ENCODE data around the gene KTI12. TPM values are rescaled to one million over a fixed set of nuclear protein-coding genes. Genes with fewer than 3 reads are reported as not detected.

The KTI12 gene
- total and polyA plus RNA-seq, 2 donors (not counting 3 experiments of a cell fraction or from before 2014, with no cell fraction given) = 10.0 to 12.7 TPM

- Histone ChIP-seq H3K79me2 (ENCODE audit: control insufficient read depth, insufficient read depth, low read length) (no peaks in the 10 kb centered on the region), H3K9ac (replicated peaks; ENCODE audit: extremely low read depth, insufficient read depth, low read length) (peak overlapping the region; percentile 64), H3K9me3 (replicated peaks; ENCODE audit: control insufficient read depth, insufficient read depth, low read length) (no peaks in the 10 kb centered on the region), H2AFZ (ENCODE audit: low read depth, low read length) (peak overlapping the region; percentile 71), H3K9me1 (replicated peaks; ENCODE audit: control insufficient read depth, extremely low read depth, insufficient read depth, low read length) (no peaks in the 10 kb centered on the region), H3K4me1 (ENCODE audit: control insufficient read depth, extremely low read depth, insufficient read depth, low read length) (no peaks in the 10 kb centered on the region), H3K4me3 (replicated peaks in 1 of 3; ENCODE audit: insufficient read depth in 1 of 3, low read depth in 1 of 3, low read length in 3 of 3) (peak overlapping the region; percentile 35 to 84 (median 73)), H4K20me1 (replicated peaks; ENCODE audit: control insufficient read depth, extremely low read depth, insufficient read depth, low read length) (no peaks in the 10 kb centered on the region), H3K4me2 (ENCODE audit: insufficient read depth, low read length) (peak overlapping the region; percentile 57), H3K36me3 (ENCODE audit: control insufficient read depth in 2 of 2, extremely low read depth in 1 of 2, insufficient read depth in 2 of 2, low read length in 2 of 2) (no peaks in the 10 kb centered on the region), H3K27me3 (ENCODE audit: control insufficient read depth in 2 of 2, insufficient read depth in 2 of 2, low read length in 2 of 2) (peaks cover 15 to 16% of the 10 kb centered on the region in 2 experiments), H3K27ac (ENCODE audit: insufficient read depth, low read depth, low read length) (no peak overlapping the region)
- ChIA-PET CTCF (interaction anchor here (0.9 to 2.0 kb wide), 2 partner anchors 65 to 93 kb away, joined by 3 to 9 read pairs; partner anchors contain the start of gene TXNDC12), POLR2A (no interaction called here)
- TF ChIP-seq POLR2A (IDR thresholded peaks at IDR 0.05; ENCODE audit: low read depth, low read length) (no peak), MYC (IDR thresholded peaks at IDR 0.05; ENCODE audit: low read depth, low read length) (no peak), MAX (IDR thresholded peaks at IDR 0.05; ENCODE audit: insufficient read depth, insufficient read length) (no peak), JUN (IDR thresholded peaks at IDR 0.05; ENCODE audit: borderline replicate concordance, insufficient read depth, insufficient read length, low read depth) (no peak), FOS (IDR thresholded peaks at IDR 0.05; ENCODE audit: borderline replicate concordance, insufficient read depth, low read length) (no peak), POLR2AphosphoS5 (IDR thresholded peaks at IDR 0.05; ENCODE audit: insufficient read depth, low read depth, low read length) (no peak), GATA2 (IDR thresholded peaks at IDR 0.05; ENCODE audit: insufficient read depth, insufficient read length, low read depth, low read length) (no peak), EZH2 (IDR thresholded peaks at IDR 0.05; ENCODE audit: borderline replicate concordance, low read depth, low read length, severe bottlenecking) (no peak)
- TF ChIP-seq, protein P1, sequence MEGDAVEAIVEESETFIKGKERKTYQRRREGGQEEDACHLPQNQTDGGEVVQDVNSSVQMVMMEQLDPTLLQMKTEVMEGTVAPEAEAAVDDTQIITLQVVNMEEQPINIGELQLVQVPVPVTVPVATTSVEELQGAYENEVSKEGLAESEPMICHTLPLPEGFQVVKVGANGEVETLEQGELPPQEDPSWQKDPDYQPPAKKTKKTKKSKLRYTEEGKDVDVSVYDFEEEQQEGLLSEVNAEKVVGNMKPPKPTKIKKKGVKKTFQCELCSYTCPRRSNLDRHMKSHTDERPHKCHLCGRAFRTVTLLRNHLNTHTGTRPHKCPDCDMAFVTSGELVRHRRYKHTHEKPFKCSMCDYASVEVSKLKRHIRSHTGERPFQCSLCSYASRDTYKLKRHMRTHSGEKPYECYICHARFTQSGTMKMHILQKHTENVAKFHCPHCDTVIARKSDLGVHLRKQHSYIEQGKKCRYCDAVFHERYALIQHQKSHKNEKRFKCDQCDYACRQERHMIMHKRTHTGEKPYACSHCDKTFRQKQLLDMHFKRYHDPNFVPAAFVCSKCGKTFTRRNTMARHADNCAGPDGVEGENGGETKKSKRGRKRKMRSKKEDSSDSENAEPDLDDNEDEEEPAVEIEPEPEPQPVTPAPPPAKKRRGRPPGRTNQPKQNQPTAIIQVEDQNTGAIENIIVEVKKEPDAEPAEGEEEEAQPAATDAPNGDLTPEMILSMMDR (IDR thresholded peaks at IDR 0.05; ENCODE audit: extremely low read depth in 1 of 2, insufficient read depth in 1 of 2, low read depth in 1 of 2, low read length in 2 of 2) = no peak
- intact Hi-C loops (cut with micrococcal nuclease) = loop anchor here (5.0 kb wide), 1 partner anchor 187 kb away; no protein-coding TSS in a partner anchor
- no TSS peak for BruUV-seq (replicated peaks)
- dilution Hi-C loops (cut with MboI; ENCODE audit: extremely low pct_ligation_motif_present, low sequenced_read_pairs) = no loop called here
- FAIRE-seq (no peak), DNase-seq (ENCODE audit: low read depth, low spot score) (no peak)
Measured at GRCh38 chr1:51989582-51990477, 43.8 kb downstream of the KTI12 start.
